Stomach (tissue), 9 donors: ENCODE measurements around the gene ITPA. TPM values are rescaled to one million over a fixed set of nuclear protein-coding genes. Genes with fewer than 3 reads are reported as not detected.

Source experiments
- DNase-seq, 2 donors: peaks; one replicate each; pipeline versions ENCODE4 v3.0.0 to v3.0.0-alpha.2; 2013 to 2019
- H3K27ac ChIP-seq, 5 donors: fragments of 200-600 bp in 4 of 5; sonication (generic) in 4 of 5; one replicate each; pipeline ENCODE4 v1.5.1; 2013 to 2019; ENCODE audit warnings: mild to moderate bottlenecking in 1 of 5, moderate library complexity in 1 of 5
- H3K27me3 ChIP-seq, 3 donors: fragments of 200-600 bp; sonication (generic); one replicate each; pipeline ENCODE4 v1.5.1; 2017 to 2019; ENCODE audit warnings: mixed run types in 1 of 3
- H3K36me3 ChIP-seq, 4 donors: fragments of 200-600 bp; sonication (generic); 1 replicate in 3 of 4; 2 replicates in 1 of 4; pipeline ENCODE4 v1.5.1; 2016 to 2019
- H3K4me1 ChIP-seq, 4 donors: fragments of 200-600 bp; sonication (generic); one replicate each; pipeline ENCODE4 v1.5.1; 2016 to 2019
- H3K4me3 ChIP-seq, 4 donors: fragments of 200-600 bp; sonication (generic) in 3 of 4; one replicate each; pipeline ENCODE4 v1.5.1; 2016 to 2019; ENCODE audit warnings: mild to moderate bottlenecking in 1 of 4
- H3K9me3 ChIP-seq, 4 donors: fragments of 200-600 bp; sonication (generic); one replicate each; pipeline ENCODE4 v1.5.1; 2016 to 2019
- CTCF ChIP-seq, 7 experiments: fragments of 450-650 bp in 4 of 7; fragments of 200-600 bp in 3 of 7; sonication (generic) in 3 of 7; IDR thresholded peaks; one replicate each; pipeline ENCODE4 v1.5.1; 2016 to 2019; ENCODE audit warnings: antibody characterized with exemption in 7 of 7, control low read depth in 2 of 7, mild to moderate bottlenecking in 1 of 7
- EP300 ChIP-seq: sonication (generic); formaldehyde crosslinking; IDR thresholded peaks from one replicate; pipeline ENCODE4 v1.6.1; 2017; ENCODE audit warnings: antibody characterized with exemption
- POLR2A ChIP-seq, 4 donors: fragments of 450-650 bp; IDR thresholded peaks; one replicate each; pipeline ENCODE4 v1.6.1; 2016; ENCODE audit warnings: antibody characterized with exemption in 4 of 4, control low read depth in 2 of 4, mild to moderate bottlenecking in 1 of 4, moderate library complexity in 1 of 4
- POLR2AphosphoS5 ChIP-seq, 3 donors: sonication (generic); formaldehyde crosslinking; IDR thresholded peaks; one replicate each; pipeline ENCODE4 v1.6.1; 2016; ENCODE audit warnings: antibody characterized with exemption in 3 of 3
- WGBS, 5 donors: extraction: QIAGEN DNeasy Blood & Tissue Kit in 3 of 5; methylation state at CpG; one replicate each; pipeline versions ENCODE4 v1.1.5 to v1.1.7; 2013 to 2018; 5-methylcytosine and 5-hydroxymethylcytosine counted together
- intact Hi-C: fragments of 100-400 bp; cut with DNase I; formaldehyde crosslinking; loops from one replicate; pipeline ENCODE4 v1.15.1; 2023; ENCODE audit warnings: low total_unique reads
- polyA plus RNA-seq, 3 donors: library from polyadenylated mRNA; stranded (reverse); fragments of 200-250 nt; gene quantifications; one replicate each; pipeline ENCODE4 v1.2.3, GENCODE V29; 2013
- total RNA-seq, 5 donors: library from RNA; depleted of rRNA; stranded (reverse); fragments of >200 nt; gene quantifications; one replicate each; pipeline versions ENCODE4 v1.1.0 to v1.2.3, GENCODE V29; 2014 to 2016
- donor health status: healthy with polysubstance abuse.
- donor health status: Bipolar disorder and iron deficiency.
- donor health status: healthy.

ITPA gene
- total and polyA plus RNA-seq, 8 donors: 11.1 to 105 (median 48.7) TPM

GRCh38 chr20:3229798-3230197, 20.5 kb downstream of the ITPA start:
- 86 to 95% (median 93%) methylated on average over 10 to 14 of the region's 14 CpGs for WGBS, 5 donors
- H3K36me3 ChIP-seq: peaks cover 3 to 10% (median 5%) of the 10 kb centered on the region in 4 donors

GRCh38 chr20:3231116-3231515, 21.8 kb downstream of the ITPA start:
- WGBS, 5 donors: 90 to 96% (median 94%) methylated on average over 21 of the region's 21 CpGs
- intact Hi-C loops: no loop called here
- DNase-seq: no peak

More at GRCh38 chr20:3229798-3230197, 20.5 kb downstream of the ITPA start:
- Histone ChIP-seq H3K9me3 (no peaks in the 10 kb centered on the region), H3K4me1 (peaks cover 0 to 7% (median 2%) of the 10 kb centered on the region in 4 donors), H3K4me3 (no peak overlapping the region), H3K27me3 (peaks cover 0 to 6% (median 0%) of the 10 kb centered on the region in 3 donors), H3K27ac (no peak overlapping the region)
- DNase-seq: no peak
- intact Hi-C loops: no loop called here
- TF ChIP-seq POLR2A (IDR thresholded peaks at IDR 0.05) (no peak), EP300 (no peak), POLR2AphosphoS5 (IDR thresholded peaks at IDR 0.05) (no peak), CTCF (IDR thresholded peaks at IDR 0.05) (no peak)

GRCh38 chr20:3231889-3232588, 22.7 kb downstream of the ITPA start:
- Histone ChIP-seq H3K4me3 (no peak overlapping the region), H3K4me1 (no peaks in the 10 kb centered on the region), H3K9me3 (no peaks in the 10 kb centered on the region), H3K27me3 (peaks cover 0 to 29% (median 7%) of the 10 kb centered on the region in 3 donors), H3K36me3 (peaks cover 0 to 2% (median under 1%) of the 10 kb centered on the region in 4 donors), H3K27ac (no peak overlapping the region)
- no peak for TF ChIP-seq POLR2A (IDR thresholded peaks at IDR 0.05)
- TF ChIP-seq EP300: no peak
- no peak for TF ChIP-seq POLR2AphosphoS5 (IDR thresholded peaks at IDR 0.05)
- TF ChIP-seq CTCF (IDR thresholded peaks at IDR 0.05): no peak
- intact Hi-C loops: no loop called here
- DNase-seq: no peak
- WGBS, 5 donors: 86 to 93% (median 90%) methylated on average over 15 of the region's 15 CpGs

More at GRCh38 chr20:3231116-3231515, 21.8 kb downstream of the ITPA start:
- Histone ChIP-seq H3K27ac (no peak overlapping the region), H3K27me3 (peaks cover 0 to 19% (median 0%) of the 10 kb centered on the region in 3 donors), H3K4me3 (no peak overlapping the region), H3K36me3 (peaks cover 0 to 7% (median 5%) of the 10 kb centered on the region in 4 donors), H3K9me3 (no peaks in the 10 kb centered on the region), H3K4me1 (no peaks in the 10 kb centered on the region)
- no peak for TF ChIP-seq POLR2A (IDR thresholded peaks at IDR 0.05)
- no peak for TF ChIP-seq EP300
- TF ChIP-seq CTCF (IDR thresholded peaks at IDR 0.05): no peak
- TF ChIP-seq POLR2AphosphoS5 (IDR thresholded peaks at IDR 0.05): no peak

- H3K4me1 ChIP-seq: peaks cover 8 to 12% (median 9%) of the 10 kb centered on the region in 4 donors
- TF ChIP-seq EP300: no peak
- no peak for TF ChIP-seq POLR2A (IDR thresholded peaks at IDR 0.05)
- no peak for TF ChIP-seq POLR2AphosphoS5 (IDR thresholded peaks at IDR 0.05)
- TF ChIP-seq CTCF (IDR thresholded peaks at IDR 0.05): no peak
- WGBS, 5 donors: 85 to 91% (median 89%) methylated on average over 25 to 32 of the region's 32 CpGs
Observed at GRCh38 chr20:3233131-3233990, 24.1 kb downstream of the ITPA start.

More at GRCh38 chr20:3233131-3233990, 24.1 kb downstream of the ITPA start:
- Histone ChIP-seq H3K27ac (no peak overlapping the region), H3K4me3 (no peak overlapping the region), H3K9me3 (no peaks in the 10 kb centered on the region), H3K27me3 (peaks cover 0 to 42% (median 20%) of the 10 kb centered on the region in 3 donors), H3K36me3 (no peaks in the 10 kb centered on the region)
- intact Hi-C loops: no loop called here
- no peak for DNase-seq
